ENCODE results near the gene ZNF212. TPM values are rescaled to one million over a fixed set of nuclear protein-coding genes. Genes with fewer than 3 reads are reported as not detected.

ZNF212 gene
- polyA plus RNA-seq, 1 donor from 2014 or later = 12.2 TPM

DNA sequence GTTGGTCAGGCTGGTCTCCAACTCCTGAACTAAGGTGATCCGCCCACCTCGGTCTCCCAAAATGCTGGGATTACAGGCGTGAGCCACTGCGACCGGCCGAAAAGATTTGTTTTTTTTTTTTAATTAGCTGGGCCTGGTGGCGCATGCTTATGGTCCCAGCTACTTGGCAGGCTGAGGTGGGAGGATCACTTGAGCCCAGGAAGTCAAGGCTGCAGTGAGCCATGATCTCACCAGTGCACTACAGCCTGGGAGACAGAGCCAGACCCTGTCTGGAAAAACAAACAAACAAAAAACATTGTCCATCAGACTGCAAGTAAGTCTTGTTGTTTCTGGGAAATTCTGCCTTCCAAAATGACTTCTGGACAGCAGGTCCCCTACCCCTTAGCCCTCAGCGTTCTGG lies 16.3 kb upstream of the ZNF212 start:
- Histone ChIP-seq H3K79me2 (replicated peaks; ENCODE audit: insufficient read depth, low read length) (no peaks in the 10 kb centered on the region), H3K4me3 (ENCODE audit: low read length) (no peak overlapping the region), H3K9me2 (ENCODE audit: insufficient read depth, low read length) (no peaks in the 10 kb centered on the region), H3F3A (ENCODE audit: insufficient read depth, low read length, poor library complexity, severe bottlenecking) (no peaks in the 10 kb centered on the region), H3K9ac (ENCODE audit: low read length) (no peak overlapping the region), H4K20me1 (ENCODE audit: insufficient read depth) (no peaks in the 10 kb centered on the region), H3K36me3 (ENCODE audit: insufficient read depth, low read length) (no peaks in the 10 kb centered on the region), H3K4me2 (ENCODE audit: low read length) (no peak overlapping the region), H2AFZ (ENCODE audit: low read depth, low read length) (no peak overlapping the region), H3K9me3 (ENCODE audit: low read length) (no peaks in the 10 kb centered on the region), H3K27ac (ENCODE audit: low read length) (no peak overlapping the region), H3K27me3 (ENCODE audit: insufficient read depth, low read depth, low read length) (no peaks in the 10 kb centered on the region)
- no peak for TF ChIP-seq RAD21 (conservative IDR thresholded peaks at IDR 0.05)

GRCh38 chr7:149223761-149224160 lies 15.7 kb upstream of the ZNF212 start:
- Histone ChIP-seq H3K27ac (ENCODE audit: low read length) (no peak overlapping the region), H3K9me2 (ENCODE audit: insufficient read depth, low read length) (no peaks in the 10 kb centered on the region), H3K4me3 (ENCODE audit: low read length) (no peak overlapping the region), H3F3A (ENCODE audit: insufficient read depth, low read length, poor library complexity, severe bottlenecking) (no peaks in the 10 kb centered on the region), H3K36me3 (ENCODE audit: insufficient read depth, low read length) (no peaks in the 10 kb centered on the region), H3K4me2 (ENCODE audit: low read length) (no peak overlapping the region), H3K79me2 (replicated peaks; ENCODE audit: insufficient read depth, low read length) (no peaks in the 10 kb centered on the region), H3K9me3 (ENCODE audit: low read length) (no peaks in the 10 kb centered on the region), H3K27me3 (ENCODE audit: insufficient read depth, low read depth, low read length) (no peaks in the 10 kb centered on the region), H3K9ac (ENCODE audit: low read length) (no peak overlapping the region), H2AFZ (ENCODE audit: low read depth, low read length) (no peak overlapping the region), H4K20me1 (ENCODE audit: insufficient read depth) (no peaks in the 10 kb centered on the region)
- TF ChIP-seq SMC3 (conservative IDR thresholded peaks at IDR 0.05; ENCODE audit: poor library complexity) = no peak
- no peak for TF ChIP-seq EZH2 (IDR thresholded peaks at IDR 0.05; ENCODE audit: borderline replicate concordance, insufficient read depth, low read length, poor library complexity, severe bottlenecking)
- no peak for TF ChIP-seq MXI1 (conservative IDR thresholded peaks at IDR 0.05; ENCODE audit: poor library complexity, severe bottlenecking)
- TF ChIP-seq, protein P1, sequence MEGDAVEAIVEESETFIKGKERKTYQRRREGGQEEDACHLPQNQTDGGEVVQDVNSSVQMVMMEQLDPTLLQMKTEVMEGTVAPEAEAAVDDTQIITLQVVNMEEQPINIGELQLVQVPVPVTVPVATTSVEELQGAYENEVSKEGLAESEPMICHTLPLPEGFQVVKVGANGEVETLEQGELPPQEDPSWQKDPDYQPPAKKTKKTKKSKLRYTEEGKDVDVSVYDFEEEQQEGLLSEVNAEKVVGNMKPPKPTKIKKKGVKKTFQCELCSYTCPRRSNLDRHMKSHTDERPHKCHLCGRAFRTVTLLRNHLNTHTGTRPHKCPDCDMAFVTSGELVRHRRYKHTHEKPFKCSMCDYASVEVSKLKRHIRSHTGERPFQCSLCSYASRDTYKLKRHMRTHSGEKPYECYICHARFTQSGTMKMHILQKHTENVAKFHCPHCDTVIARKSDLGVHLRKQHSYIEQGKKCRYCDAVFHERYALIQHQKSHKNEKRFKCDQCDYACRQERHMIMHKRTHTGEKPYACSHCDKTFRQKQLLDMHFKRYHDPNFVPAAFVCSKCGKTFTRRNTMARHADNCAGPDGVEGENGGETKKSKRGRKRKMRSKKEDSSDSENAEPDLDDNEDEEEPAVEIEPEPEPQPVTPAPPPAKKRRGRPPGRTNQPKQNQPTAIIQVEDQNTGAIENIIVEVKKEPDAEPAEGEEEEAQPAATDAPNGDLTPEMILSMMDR (IDR thresholded peaks at IDR 0.05; ENCODE audit: poor library complexity, severe bottlenecking) = no peak
- TF ChIP-seq EP300 (conservative IDR thresholded peaks at IDR 0.05; ENCODE audit: poor library complexity, severe bottlenecking) = no peak
- no peak for TF ChIP-seq POLR2AphosphoS5 (IDR thresholded peaks at IDR 0.05)
- TF ChIP-seq, protein P2, sequence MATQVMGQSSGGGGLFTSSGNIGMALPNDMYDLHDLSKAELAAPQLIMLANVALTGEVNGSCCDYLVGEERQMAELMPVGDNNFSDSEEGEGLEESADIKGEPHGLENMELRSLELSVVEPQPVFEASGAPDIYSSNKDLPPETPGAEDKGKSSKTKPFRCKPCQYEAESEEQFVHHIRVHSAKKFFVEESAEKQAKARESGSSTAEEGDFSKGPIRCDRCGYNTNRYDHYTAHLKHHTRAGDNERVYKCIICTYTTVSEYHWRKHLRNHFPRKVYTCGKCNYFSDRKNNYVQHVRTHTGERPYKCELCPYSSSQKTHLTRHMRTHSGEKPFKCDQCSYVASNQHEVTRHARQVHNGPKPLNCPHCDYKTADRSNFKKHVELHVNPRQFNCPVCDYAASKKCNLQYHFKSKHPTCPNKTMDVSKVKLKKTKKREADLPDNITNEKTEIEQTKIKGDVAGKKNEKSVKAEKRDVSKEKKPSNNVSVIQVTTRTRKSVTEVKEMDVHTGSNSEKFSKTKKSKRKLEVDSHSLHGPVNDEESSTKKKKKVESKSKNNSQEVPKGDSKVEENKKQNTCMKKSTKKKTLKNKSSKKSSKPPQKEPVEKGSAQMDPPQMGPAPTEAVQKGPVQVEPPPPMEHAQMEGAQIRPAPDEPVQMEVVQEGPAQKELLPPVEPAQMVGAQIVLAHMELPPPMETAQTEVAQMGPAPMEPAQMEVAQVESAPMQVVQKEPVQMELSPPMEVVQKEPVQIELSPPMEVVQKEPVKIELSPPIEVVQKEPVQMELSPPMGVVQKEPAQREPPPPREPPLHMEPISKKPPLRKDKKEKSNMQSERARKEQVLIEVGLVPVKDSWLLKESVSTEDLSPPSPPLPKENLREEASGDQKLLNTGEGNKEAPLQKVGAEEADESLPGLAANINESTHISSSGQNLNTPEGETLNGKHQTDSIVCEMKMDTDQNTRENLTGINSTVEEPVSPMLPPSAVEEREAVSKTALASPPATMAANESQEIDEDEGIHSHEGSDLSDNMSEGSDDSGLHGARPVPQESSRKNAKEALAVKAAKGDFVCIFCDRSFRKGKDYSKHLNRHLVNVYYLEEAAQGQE (IDR thresholded peaks at IDR 0.05; ENCODE audit: borderline replicate concordance) = no peak
- no peak for TF ChIP-seq RAD21 (conservative IDR thresholded peaks at IDR 0.05)
- TF ChIP-seq TAF1 (IDR thresholded peaks at IDR 0.05; ENCODE audit: low read depth) = no peak

DNA sequence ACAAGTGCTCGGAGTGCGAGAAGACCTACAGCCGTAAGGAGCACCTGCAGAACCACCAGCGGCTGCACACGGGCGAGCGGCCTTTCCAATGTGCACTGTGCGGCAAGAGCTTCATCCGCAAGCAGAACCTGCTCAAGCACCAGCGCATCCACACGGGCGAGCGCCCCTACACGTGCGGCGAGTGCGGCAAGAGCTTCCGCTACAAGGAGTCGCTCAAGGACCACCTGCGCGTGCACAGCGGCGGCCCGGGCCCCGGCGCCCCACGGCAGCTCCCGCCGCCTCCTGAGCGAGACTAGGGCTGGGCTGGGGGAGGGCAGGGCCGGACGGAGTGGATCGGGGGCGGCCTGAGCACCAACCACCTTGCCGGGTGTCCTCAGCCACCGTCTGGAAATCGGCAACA lies 15.1 kb upstream of the ZNF212 start:
- H3F3A ChIP-seq (ENCODE audit: insufficient read depth, low read length, poor library complexity, severe bottlenecking) = no peaks in the 10 kb centered on the region
- no peaks in the 10 kb centered on the region for H4K20me1 ChIP-seq (ENCODE audit: insufficient read depth)
- H3K36me3 ChIP-seq (ENCODE audit: insufficient read depth, low read length) = no peaks in the 10 kb centered on the region
- no peaks in the 10 kb centered on the region for H3K9me3 ChIP-seq (ENCODE audit: low read length)
- no peaks in the 10 kb centered on the region for H3K9me2 ChIP-seq (ENCODE audit: insufficient read depth, low read length)
- no peak overlapping the region for H2AFZ ChIP-seq (ENCODE audit: low read depth, low read length)
- TF ChIP-seq EP300 (conservative IDR thresholded peaks at IDR 0.05; ENCODE audit: poor library complexity, severe bottlenecking) = no peak
- no peak for TF ChIP-seq TAF1 (IDR thresholded peaks at IDR 0.05; ENCODE audit: low read depth)
- TF ChIP-seq, protein P2 (IDR thresholded peaks at IDR 0.05; ENCODE audit: borderline replicate concordance) = no peak
- no peak for TF ChIP-seq SMC3 (conservative IDR thresholded peaks at IDR 0.05; ENCODE audit: poor library complexity)
- TF ChIP-seq MXI1 (conservative IDR thresholded peaks at IDR 0.05; ENCODE audit: poor library complexity, severe bottlenecking) = no peak
- TF ChIP-seq, protein P1 (IDR thresholded peaks at IDR 0.05; ENCODE audit: poor library complexity, severe bottlenecking) = no peak
- TF ChIP-seq EZH2 (IDR thresholded peaks at IDR 0.05; ENCODE audit: borderline replicate concordance, insufficient read depth, low read length, poor library complexity, severe bottlenecking) = no peak
- TF ChIP-seq RAD21 (conservative IDR thresholded peaks at IDR 0.05) = no peak
- no peak for TF ChIP-seq POLR2AphosphoS5 (IDR thresholded peaks at IDR 0.05)
- no peaks in the 10 kb centered on the region for H3K79me2 ChIP-seq (replicated peaks; ENCODE audit: insufficient read depth, low read length)
- H3K27me3 ChIP-seq (ENCODE audit: insufficient read depth, low read depth, low read length) = no peaks in the 10 kb centered on the region
- H3K4me2 ChIP-seq (ENCODE audit: low read length) = no peak overlapping the region
- H3K4me3 ChIP-seq (ENCODE audit: low read length) = no peak overlapping the region
- H3K9ac ChIP-seq (ENCODE audit: low read length) = no peak overlapping the region
- H3K27ac ChIP-seq (ENCODE audit: low read length) = no peak overlapping the region

Data from neural cell (in vitro differentiated cells).